GM23338 (cell line): ENCODE data around the gene MAD1L1. TPM values are rescaled to one million over a fixed set of nuclear protein-coding genes. Genes with fewer than 3 reads are reported as not detected.
A peak's percentile ranks its signal among the peaks of the same experiment; 100 is the strongest.
"Not testable (repeated sequence)": the region's sequence is repeated elsewhere in the genome, so short reads cannot be mapped to it uniquely, and the experiment has no call there.

ENCODE experiments used
- ATAC-seq: fragments of 200-7000 bp; cut with Tn5 transposase; 3 replicates; pipeline ENCODE4 v1.9.1; 2020
- DNase-seq: peaks from one replicate; pipeline ENCODE4 v3.0.0-alpha.2; 2015; ENCODE audit warnings: low spot score
- H2AFZ ChIP-seq: fragments of 200-600 bp; sonication (generic); 2 replicates; pipeline ENCODE4 v1.8.0; 2016; ENCODE audit warnings: antibody characterized with exemption, mild to moderate bottlenecking, moderate library complexity
- H3F3A ChIP-seq: fragments of 200-600 bp; sonication (generic); replicated peaks from 2 replicates; pipeline ENCODE4 v1.8.0; 2017; ENCODE audit warnings: antibody characterized with exemption, mixed run types, low read depth
- H3K27ac ChIP-seq: fragments of 200-600 bp; sonication (generic); 2 replicates; pipeline ENCODE4 v1.6.1; 2016; ENCODE audit warnings: low read depth
- H3K27me3 ChIP-seq: fragments of 200-600 bp; sonication (generic); 2 replicates; pipeline ENCODE4 v1.8.0; 2016; ENCODE audit warnings: mild to moderate bottlenecking, mixed run types, moderate library complexity; ENCODE audit not compliant: insufficient read depth
- H3K36me3 ChIP-seq: fragments of 200-600 bp; sonication (generic); 2 replicates; pipeline ENCODE4 v1.8.0; 2016; ENCODE audit warnings: mild to moderate bottlenecking; ENCODE audit not compliant: insufficient read depth
- H3K4me1 ChIP-seq: fragments of 200-600 bp; sonication (generic); 2 replicates; pipeline ENCODE4 v1.8.0; 2016; ENCODE audit warnings: mild to moderate bottlenecking, moderate library complexity; ENCODE audit not compliant: insufficient read depth
- H3K4me2 ChIP-seq: fragments of 200-600 bp; sonication (generic); 2 replicates; pipeline ENCODE4 v1.7.1; 2017; ENCODE audit warnings: mixed run types
- H3K4me3 ChIP-seq: fragments of 200-600 bp; sonication (generic); 2 replicates; pipeline ENCODE4 v1.6.1; 2016; ENCODE audit warnings: mixed run types
- H3K79me2 ChIP-seq: fragments of 200-600 bp; sonication (generic); replicated peaks from 2 replicates; pipeline ENCODE4 v1.8.0; 2017; ENCODE audit warnings: mild to moderate bottlenecking; ENCODE audit not compliant: insufficient read depth
- H3K9me2 ChIP-seq: fragments of 200-600 bp; sonication (generic); 2 replicates; pipeline ENCODE4 v1.8.0; 2017; ENCODE audit not compliant: insufficient read depth
- H4K20me1 ChIP-seq: fragments of 200-600 bp; sonication (generic); replicated peaks from 2 replicates; pipeline ENCODE4 v1.8.0; 2017; ENCODE audit warnings: mild to moderate bottlenecking; ENCODE audit not compliant: insufficient read depth
- H3K27ac Mint-ChIP-seq: 2 replicates; pipeline ENCODE4 v1.8.0; 2020; ENCODE audit warnings: inconsistent platforms, mild to moderate bottlenecking, moderate library complexity, mixed read lengths
- H3K27me3 Mint-ChIP-seq: 3 replicates; pipeline ENCODE4 v1.8.0; 2022; ENCODE audit warnings: low read depth, mild to moderate bottlenecking, moderate library complexity, mixed read lengths, inconsistent platforms; ENCODE audit not compliant: insufficient read depth, poor library complexity
- H3K36me3 Mint-ChIP-seq: 3 replicates; pipeline ENCODE4 v1.8.0; 2021; ENCODE audit warnings: low read depth, mild to moderate bottlenecking, inconsistent platforms, moderate library complexity, mixed read lengths
- H3K4me1 Mint-ChIP-seq: 3 replicates; pipeline ENCODE4 v1.8.0; 2020; ENCODE audit warnings: mild to moderate bottlenecking, inconsistent platforms, mixed read lengths
- H3K4me3 Mint-ChIP-seq: 3 replicates; pipeline ENCODE4 v1.8.0; 2021; ENCODE audit warnings: moderate library complexity, mild to moderate bottlenecking, inconsistent platforms, mixed read lengths
- H3K9me3 Mint-ChIP-seq: 3 replicates; pipeline ENCODE4 v1.8.0; 2020; ENCODE audit warnings: moderate library complexity, mild to moderate bottlenecking, inconsistent platforms, mixed read lengths
- EZH2 ChIP-seq: fragments of 200-600 bp; sonication (generic); IDR thresholded peaks from one replicate; pipeline ENCODE4 v1.8.0; 2017; ENCODE audit warnings: antibody characterized with exemption, mild to moderate bottlenecking, low read depth; ENCODE audit not compliant: unreplicated experiment
- NANOG ChIP-seq: IDR thresholded peaks from 2 replicates; pipeline ENCODE4 v1.6.1; 2016; ENCODE audit warnings: antibody characterized with exemption, borderline replicate concordance
- POLR2AphosphoS5 ChIP-seq: IDR thresholded peaks from 2 replicates; pipeline ENCODE4 v1.6.1; 2016; ENCODE audit warnings: antibody characterized with exemption, low read depth
- ZNF331 ChIP-seq: fragments of 250-450 bp; sonication (Bioruptor Pico); IDR thresholded peaks from 2 replicates; pipeline ENCODE4 v1.5.0; 2020; ENCODE audit warnings: low read depth, mild to moderate bottlenecking, moderate library complexity
- polyA plus RNA-seq: library from polyadenylated mRNA; unstranded; fragments of >200 nt; fragmentation: Nextera tagmentation; extraction: Ambion mirVana; gene quantifications from 2 replicates; pipeline ENCODE4 v1.2.1, GENCODE V29; 2016
- total RNA-seq: library from RNA; depleted of rRNA; stranded (reverse); fragments of >200 nt; shearing (Covaris generic); gene quantifications from 2 replicates; pipeline ENCODE4 v1.2.3, GENCODE V29; 2014
- TF ChIP-seq, protein P1 (sequence below), 2 experiments: fragments of 200-600 bp in 1 of 2; sonication (generic) in 1 of 2; conservative IDR thresholded peaks; 2 replicates each; pipeline versions ENCODE4 v1.5.1 to v1.6.1; 2016 to 2017; ENCODE audit warnings: antibody characterized with exemption in 2 of 2, low read depth in 2 of 2, mild to moderate bottlenecking in 2 of 2, moderate library complexity in 1 of 2
- TF ChIP-seq, protein P2 (sequence below): IDR thresholded peaks from one replicate; pipeline ENCODE4 v1.6.1; 2018; ENCODE audit warnings: antibody characterized with exemption; ENCODE audit not compliant: unreplicated experiment

Gene MAD1L1
- total and polyA plus RNA-seq, 2 experiments from 2014 or later = 40.3 to 59.3 TPM

DNA sequence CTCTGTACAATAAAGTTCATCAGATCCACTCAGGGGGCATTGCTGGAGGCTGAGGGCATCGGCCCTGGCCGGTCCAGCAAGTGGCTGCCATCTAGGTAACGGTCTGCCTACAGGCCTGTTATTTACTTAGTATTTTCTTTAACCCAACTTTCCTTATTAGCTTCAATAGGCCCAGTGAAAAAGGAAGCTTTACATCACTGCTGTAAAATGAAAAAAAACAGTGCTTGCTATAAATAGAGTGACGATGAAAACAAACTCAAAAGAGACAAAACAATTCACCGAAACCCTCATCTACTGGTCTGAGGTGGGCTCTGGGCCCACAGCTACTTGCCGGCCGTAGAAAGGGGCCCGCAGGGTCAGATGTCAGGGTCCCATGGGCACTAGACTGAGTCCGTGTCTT is 370.2 kb downstream of the MAD1L1 start:
- H3K27ac ChIP-seq = no peak overlapping the region
- peak overlapping the region; percentile 36; the same call in 1 of the 2 replicates for H3K27ac Mint-ChIP-seq
- no peaks in the 10 kb centered on the region for H3K9me3 Mint-ChIP-seq

DNA sequence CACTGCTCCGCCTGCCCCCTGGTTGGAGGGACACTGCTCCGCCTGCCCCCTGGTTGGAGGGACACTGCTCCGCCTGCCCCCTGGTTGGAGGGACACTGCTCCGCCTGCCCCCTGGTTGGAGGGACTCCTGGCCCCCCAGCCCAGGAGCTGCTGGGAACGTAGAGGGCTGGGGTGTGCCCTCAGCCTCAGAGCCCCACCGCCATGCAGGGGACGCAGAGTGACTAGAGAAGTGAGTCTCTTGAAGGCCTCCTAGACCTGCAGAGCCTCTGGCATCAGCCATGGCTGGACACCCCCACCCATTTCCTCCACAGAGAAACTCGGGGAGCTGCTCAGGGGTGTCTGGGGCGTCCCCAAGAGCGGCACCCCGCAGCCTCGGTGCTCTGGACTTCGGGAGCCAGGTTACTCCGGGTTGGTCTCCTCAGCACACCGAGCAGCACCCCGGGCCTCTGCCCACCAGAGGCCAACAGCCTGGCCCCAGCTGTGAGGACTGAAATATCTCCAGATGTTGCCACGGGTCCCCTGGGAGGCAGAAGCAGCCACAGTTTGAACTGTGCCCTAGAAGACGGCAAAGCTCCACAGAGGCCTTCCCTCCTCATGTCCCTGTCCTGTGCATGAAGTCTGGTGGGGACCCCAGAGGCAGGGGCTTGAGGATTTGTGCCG is 370.8 kb downstream of the MAD1L1 start:
- peaks cover 9% of the 10 kb centered on the region for H3K27me3 Mint-ChIP-seq
- no peak overlapping the region for H3K4me3 Mint-ChIP-seq

More for the DNA sequence above, 370.2 kb downstream of the MAD1L1 start:
- H3K4me2 ChIP-seq = no peak overlapping the region
- no peaks in the 10 kb centered on the region for H4K20me1 ChIP-seq
- TF ChIP-seq, protein P1, sequence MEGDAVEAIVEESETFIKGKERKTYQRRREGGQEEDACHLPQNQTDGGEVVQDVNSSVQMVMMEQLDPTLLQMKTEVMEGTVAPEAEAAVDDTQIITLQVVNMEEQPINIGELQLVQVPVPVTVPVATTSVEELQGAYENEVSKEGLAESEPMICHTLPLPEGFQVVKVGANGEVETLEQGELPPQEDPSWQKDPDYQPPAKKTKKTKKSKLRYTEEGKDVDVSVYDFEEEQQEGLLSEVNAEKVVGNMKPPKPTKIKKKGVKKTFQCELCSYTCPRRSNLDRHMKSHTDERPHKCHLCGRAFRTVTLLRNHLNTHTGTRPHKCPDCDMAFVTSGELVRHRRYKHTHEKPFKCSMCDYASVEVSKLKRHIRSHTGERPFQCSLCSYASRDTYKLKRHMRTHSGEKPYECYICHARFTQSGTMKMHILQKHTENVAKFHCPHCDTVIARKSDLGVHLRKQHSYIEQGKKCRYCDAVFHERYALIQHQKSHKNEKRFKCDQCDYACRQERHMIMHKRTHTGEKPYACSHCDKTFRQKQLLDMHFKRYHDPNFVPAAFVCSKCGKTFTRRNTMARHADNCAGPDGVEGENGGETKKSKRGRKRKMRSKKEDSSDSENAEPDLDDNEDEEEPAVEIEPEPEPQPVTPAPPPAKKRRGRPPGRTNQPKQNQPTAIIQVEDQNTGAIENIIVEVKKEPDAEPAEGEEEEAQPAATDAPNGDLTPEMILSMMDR (conservative IDR thresholded peaks at IDR 0.05; ENCODE audit: low read depth in 2 of 2) = no peak
- TF ChIP-seq POLR2AphosphoS5 (no peak), EZH2 (no peak), NANOG (no peak)
- TF ChIP-seq, protein P2, sequence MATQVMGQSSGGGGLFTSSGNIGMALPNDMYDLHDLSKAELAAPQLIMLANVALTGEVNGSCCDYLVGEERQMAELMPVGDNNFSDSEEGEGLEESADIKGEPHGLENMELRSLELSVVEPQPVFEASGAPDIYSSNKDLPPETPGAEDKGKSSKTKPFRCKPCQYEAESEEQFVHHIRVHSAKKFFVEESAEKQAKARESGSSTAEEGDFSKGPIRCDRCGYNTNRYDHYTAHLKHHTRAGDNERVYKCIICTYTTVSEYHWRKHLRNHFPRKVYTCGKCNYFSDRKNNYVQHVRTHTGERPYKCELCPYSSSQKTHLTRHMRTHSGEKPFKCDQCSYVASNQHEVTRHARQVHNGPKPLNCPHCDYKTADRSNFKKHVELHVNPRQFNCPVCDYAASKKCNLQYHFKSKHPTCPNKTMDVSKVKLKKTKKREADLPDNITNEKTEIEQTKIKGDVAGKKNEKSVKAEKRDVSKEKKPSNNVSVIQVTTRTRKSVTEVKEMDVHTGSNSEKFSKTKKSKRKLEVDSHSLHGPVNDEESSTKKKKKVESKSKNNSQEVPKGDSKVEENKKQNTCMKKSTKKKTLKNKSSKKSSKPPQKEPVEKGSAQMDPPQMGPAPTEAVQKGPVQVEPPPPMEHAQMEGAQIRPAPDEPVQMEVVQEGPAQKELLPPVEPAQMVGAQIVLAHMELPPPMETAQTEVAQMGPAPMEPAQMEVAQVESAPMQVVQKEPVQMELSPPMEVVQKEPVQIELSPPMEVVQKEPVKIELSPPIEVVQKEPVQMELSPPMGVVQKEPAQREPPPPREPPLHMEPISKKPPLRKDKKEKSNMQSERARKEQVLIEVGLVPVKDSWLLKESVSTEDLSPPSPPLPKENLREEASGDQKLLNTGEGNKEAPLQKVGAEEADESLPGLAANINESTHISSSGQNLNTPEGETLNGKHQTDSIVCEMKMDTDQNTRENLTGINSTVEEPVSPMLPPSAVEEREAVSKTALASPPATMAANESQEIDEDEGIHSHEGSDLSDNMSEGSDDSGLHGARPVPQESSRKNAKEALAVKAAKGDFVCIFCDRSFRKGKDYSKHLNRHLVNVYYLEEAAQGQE = no peak
- ATAC-seq (no peak), DNase-seq (no peak)
- H3K36me3 Mint-ChIP-seq = no peaks in the 10 kb centered on the region
- no peaks in the 10 kb centered on the region for H3K79me2 ChIP-seq
- H3K4me3 ChIP-seq = no peak overlapping the region
- H3K4me3 Mint-ChIP-seq = no peak overlapping the region
- H3K27me3 Mint-ChIP-seq = peaks cover 9% of the 10 kb centered on the region
- H3K9me2 ChIP-seq = no peaks in the 10 kb centered on the region
- H3K27me3 ChIP-seq = no peaks in the 10 kb centered on the region
- no peaks in the 10 kb centered on the region for H3K36me3 ChIP-seq
- no peak overlapping the region for H2AFZ ChIP-seq
- peaks cover 12% of the 10 kb centered on the region for H3K4me1 Mint-ChIP-seq
- no peaks in the 10 kb centered on the region for H3F3A ChIP-seq
- no peaks in the 10 kb centered on the region for H3K4me1 ChIP-seq

DNA sequence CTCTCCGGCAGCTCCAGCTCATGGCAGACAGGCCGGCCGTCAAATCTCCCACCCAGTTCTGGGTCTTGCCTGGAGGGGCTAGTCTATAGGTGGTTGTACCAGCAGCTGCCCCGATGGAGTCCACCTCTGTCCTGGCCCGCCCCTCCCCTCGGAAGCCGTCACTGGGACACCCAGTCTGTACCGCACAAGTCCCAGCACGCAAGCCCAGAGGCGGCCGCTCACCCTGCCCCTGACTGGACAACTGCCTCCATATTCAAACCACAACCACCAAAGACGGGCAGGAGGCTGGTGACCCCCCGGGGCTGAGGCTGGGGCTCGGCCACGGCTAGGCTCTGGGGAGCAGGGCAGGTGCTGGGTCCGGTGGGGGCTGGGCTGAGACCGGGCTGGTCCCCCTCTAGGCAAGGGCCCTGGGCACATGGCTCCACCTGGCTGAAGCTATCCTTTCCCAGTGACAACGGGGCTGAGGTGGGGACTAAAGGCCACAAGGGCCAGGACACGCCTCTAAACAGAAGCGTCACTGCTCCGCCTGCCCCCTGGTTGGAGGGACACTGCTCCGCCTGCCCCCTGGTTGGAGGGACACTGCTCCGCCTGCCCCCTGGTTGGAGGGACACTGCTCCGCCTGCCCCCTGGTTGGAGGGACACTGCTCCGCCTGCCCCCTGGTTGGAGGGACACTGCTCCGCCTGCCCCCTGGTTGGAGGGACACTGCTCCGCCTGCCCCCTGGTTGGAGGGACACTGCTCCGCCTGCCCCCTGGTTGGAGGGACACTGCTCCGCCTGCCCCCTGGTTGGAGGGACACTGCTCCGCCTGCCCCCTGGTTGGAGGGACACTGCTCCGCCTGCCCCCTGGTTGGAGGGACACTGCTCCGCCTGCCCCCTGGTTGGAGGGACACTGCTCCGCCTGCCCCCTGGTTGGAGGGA is 371.6 kb downstream of the MAD1L1 start:
- not testable (repeated sequence) for DNase-seq, ATAC-seq, H3K9me2 ChIP-seq, H3F3A ChIP-seq, H2AFZ ChIP-seq, H3K4me2 ChIP-seq, H4K20me1 ChIP-seq, H3K36me3 Mint-ChIP-seq, H3K4me1 ChIP-seq, H3K4me3 Mint-ChIP-seq, H3K27ac ChIP-seq, H3K4me3 ChIP-seq, H3K79me2 ChIP-seq, H3K36me3 ChIP-seq, H3K27me3 ChIP-seq, H3K27me3 Mint-ChIP-seq, H3K27ac Mint-ChIP-seq, H3K9me3 Mint-ChIP-seq
- H3K4me1 Mint-ChIP-seq = peaks cover 12% of the 10 kb centered on the region

More for the DNA sequence above, 370.8 kb downstream of the MAD1L1 start:
- Histone ChIP-seq H3K4me1 (no peaks in the 10 kb centered on the region), H3K4me3 (no peak overlapping the region), H3K36me3 (no peaks in the 10 kb centered on the region), H3K4me2 (no peak overlapping the region), H3F3A (no peaks in the 10 kb centered on the region), H3K27me3 (no peaks in the 10 kb centered on the region), H3K9me2 (no peaks in the 10 kb centered on the region), H3K79me2 (no peaks in the 10 kb centered on the region), H3K27ac (no peak overlapping the region), H4K20me1 (no peaks in the 10 kb centered on the region), H2AFZ (no peak overlapping the region)
- Mint-ChIP-seq H3K36me3 (no peaks in the 10 kb centered on the region), H3K9me3 (no peaks in the 10 kb centered on the region), H3K4me1 (peaks cover 12% of the 10 kb centered on the region), H3K27ac (no peak overlapping the region)
- DNase-seq = no peak
- ATAC-seq = no peak
- no peak for TF ChIP-seq ZNF331 (CRISPR knock-in tag)
